HEK293 (cell line): Measurements from ENCODE around the gene CIART.

Source experiments
- TCF7L2 ChIP-seq: IDR thresholded peaks from 2 replicates; pipeline ENCODE4 v1.6.1; 2011; ENCODE audit warnings: low read depth, mild to moderate bottlenecking, inconsistent platforms, low read length, moderate library complexity, borderline replicate concordance
- YY1 ChIP-seq: fragments of 450-650 bp; formaldehyde crosslinking; IDR thresholded peaks from 2 replicates; pipeline ENCODE4 v1.5.1; 2018; ENCODE audit warnings: missing biosample characterization, missing genetic modification characterization
- ZFP3 ChIP-seq: fragments of 450-650 bp; formaldehyde crosslinking; IDR thresholded peaks from 2 replicates; pipeline ENCODE4 v1.5.1; 2016; ENCODE audit warnings: low read depth, missing biosample characterization, missing genetic modification characterization
- ZNF132 ChIP-seq: fragments of 450-650 bp; formaldehyde crosslinking; IDR thresholded peaks from 2 replicates; pipeline ENCODE4 v1.5.1; 2017; ENCODE audit warnings: missing biosample characterization, missing genetic modification characterization, borderline replicate concordance
- ZNF140 ChIP-seq: fragments of 450-650 bp; formaldehyde crosslinking; IDR thresholded peaks from 2 replicates; pipeline ENCODE4 v1.5.1; 2016; ENCODE audit warnings: missing biosample characterization, missing genetic modification characterization
- ZNF19 ChIP-seq: fragments of 450-650 bp; formaldehyde crosslinking; IDR thresholded peaks from 2 replicates; pipeline ENCODE4; 2016; ENCODE audit warnings: missing biosample characterization, missing genetic modification characterization, low read depth
- TF ChIP-seq, protein P1 (sequence below): fragments of 450-650 bp; formaldehyde crosslinking; IDR thresholded peaks from 2 replicates; pipeline ENCODE4 v1.5.1; 2016; ENCODE audit warnings: missing biosample characterization, missing genetic modification characterization

DNA sequence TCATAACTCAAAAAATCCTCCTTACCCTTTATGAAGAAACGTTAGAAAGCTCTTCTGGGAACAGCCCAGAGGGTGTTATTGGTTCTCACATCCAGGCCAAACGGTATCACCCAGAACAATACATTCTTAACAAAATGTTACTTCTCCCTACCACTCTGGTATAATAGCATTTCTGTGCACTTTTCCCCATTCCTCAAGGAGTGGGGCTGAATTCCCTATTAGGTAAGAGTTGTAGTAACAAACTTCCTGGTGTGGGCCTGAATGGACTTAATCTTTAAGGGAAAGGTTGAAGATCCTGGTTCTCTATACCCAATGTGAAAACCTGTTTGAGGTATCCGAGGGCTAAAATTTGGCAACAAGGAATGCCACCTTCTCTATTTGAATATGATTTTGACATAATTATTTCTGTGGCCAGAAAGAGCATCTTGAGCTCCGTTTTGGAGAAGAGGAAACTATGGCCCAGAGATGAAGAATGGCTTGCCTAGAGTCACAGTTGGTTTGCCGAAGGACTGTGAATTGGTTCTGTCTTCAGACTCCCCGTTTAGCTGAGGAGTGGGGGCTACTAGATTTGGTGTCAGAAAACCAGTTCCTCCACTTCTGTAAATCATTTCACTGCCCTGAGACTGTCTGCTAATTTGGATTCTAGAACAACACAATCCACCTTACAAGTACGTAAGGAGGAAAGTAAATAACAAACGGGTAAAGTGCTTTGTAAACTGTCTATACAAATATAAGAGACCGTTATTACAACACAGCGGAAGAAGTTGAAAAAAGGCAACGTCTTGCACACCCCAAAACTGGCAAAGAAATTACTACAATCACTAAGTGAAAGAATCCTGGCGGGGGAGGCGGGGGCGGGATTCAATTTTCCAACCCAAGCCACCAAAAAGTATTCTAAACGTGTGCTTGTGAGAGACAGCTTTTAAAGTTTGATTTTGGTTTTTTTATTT is 48.7 kb upstream of the CIART start:
- TF ChIP-seq ZNF19 (no peak), ZNF132 (tag by site-specific recombination) (no peak), TCF7L2 (no peak), YY1 (tag by site-specific recombination) (no peak), ZFP3 (tag by site-specific recombination) (no peak), ZNF140 (tag by site-specific recombination) (no peak)
- TF ChIP-seq, protein P1, sequence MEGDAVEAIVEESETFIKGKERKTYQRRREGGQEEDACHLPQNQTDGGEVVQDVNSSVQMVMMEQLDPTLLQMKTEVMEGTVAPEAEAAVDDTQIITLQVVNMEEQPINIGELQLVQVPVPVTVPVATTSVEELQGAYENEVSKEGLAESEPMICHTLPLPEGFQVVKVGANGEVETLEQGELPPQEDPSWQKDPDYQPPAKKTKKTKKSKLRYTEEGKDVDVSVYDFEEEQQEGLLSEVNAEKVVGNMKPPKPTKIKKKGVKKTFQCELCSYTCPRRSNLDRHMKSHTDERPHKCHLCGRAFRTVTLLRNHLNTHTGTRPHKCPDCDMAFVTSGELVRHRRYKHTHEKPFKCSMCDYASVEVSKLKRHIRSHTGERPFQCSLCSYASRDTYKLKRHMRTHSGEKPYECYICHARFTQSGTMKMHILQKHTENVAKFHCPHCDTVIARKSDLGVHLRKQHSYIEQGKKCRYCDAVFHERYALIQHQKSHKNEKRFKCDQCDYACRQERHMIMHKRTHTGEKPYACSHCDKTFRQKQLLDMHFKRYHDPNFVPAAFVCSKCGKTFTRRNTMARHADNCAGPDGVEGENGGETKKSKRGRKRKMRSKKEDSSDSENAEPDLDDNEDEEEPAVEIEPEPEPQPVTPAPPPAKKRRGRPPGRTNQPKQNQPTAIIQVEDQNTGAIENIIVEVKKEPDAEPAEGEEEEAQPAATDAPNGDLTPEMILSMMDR (tag by site-specific recombination) = no peak
